Esophagus squamous epithelium (tissue), 5 donors: Measurements from ENCODE around the gene CENPQ. TPM values are rescaled to one million over a fixed set of nuclear protein-coding genes. Genes with fewer than 3 reads are reported as not detected.

Experiments
- DNase-seq: peaks from one replicate; lab custom pipeline; 2025; lab: John Stamatoyannopoulos, UW
- H3K27ac ChIP-seq, 4 donors: fragments of 200-600 bp; sonication (generic); one replicate each; pipeline ENCODE4 v1.5.1; 2016 to 2019; ENCODE audit warnings: mild to moderate bottlenecking in 1 of 4
- H3K27me3 ChIP-seq, 4 donors: fragments of 200-600 bp; sonication (generic); 1 replicate in 3 of 4; 2 replicates in 1 of 4; pipeline versions ENCODE4 v1.5.1 to v1.6.0; 2017 to 2021; ENCODE audit warnings: antibody characterized with exemption in 1 of 4
- H3K36me3 ChIP-seq, 3 donors: fragments of 200-600 bp; sonication (generic); one replicate each; pipeline ENCODE4 v1.5.1; 2016 to 2019
- H3K4me1 ChIP-seq, 3 donors: fragments of 200-600 bp; sonication (generic); one replicate each; pipeline ENCODE4 v1.5.1; 2017 to 2019
- H3K4me3 ChIP-seq, 4 donors: fragments of 200-600 bp; sonication (generic); 1 replicate in 3 of 4; 2 replicates in 1 of 4; pipeline ENCODE4 v1.5.1; 2016 to 2019; ENCODE audit warnings: mild to moderate bottlenecking in 2 of 4, moderate library complexity in 1 of 4
- H3K9me3 ChIP-seq, 3 donors: fragments of 200-600 bp; sonication (generic); one replicate each; pipeline ENCODE4 v1.5.1; 2016 to 2019
- CTCF ChIP-seq, 6 experiments: fragments of 450-650 bp in 4 of 6; fragments of 200-600 bp in 2 of 6; sonication (generic) in 2 of 6; IDR thresholded peaks; one replicate each; pipeline ENCODE4 v1.5.1; 2016 to 2019; ENCODE audit warnings: antibody characterized with exemption in 6 of 6, mild to moderate bottlenecking in 4 of 6, moderate library complexity in 4 of 6
- POLR2A ChIP-seq, 4 donors: fragments of 450-650 bp; IDR thresholded peaks; one replicate each; pipeline ENCODE4 v1.6.1; 2017; ENCODE audit warnings: antibody characterized with exemption in 4 of 4, mild to moderate bottlenecking in 4 of 4, moderate library complexity in 3 of 4
- WGBS, 2 donors: methylation state at CpG; one replicate each; pipeline ENCODE4 v1.1.5; 2018; 5-methylcytosine and 5-hydroxymethylcytosine counted together
- intact Hi-C: fragments of 100-400 bp; cut with DNase I; formaldehyde crosslinking; loops from one replicate; pipeline ENCODE4 v1.15.0; 2022
- total RNA-seq, 4 donors: library from RNA; depleted of rRNA; stranded (reverse); fragments of >200 nt; gene quantifications; one replicate each; pipeline ENCODE4 v1.1.0, GENCODE V29; 2016
- donor health status: DM: yes; HTN: yes; CAD: no.

Gene CENPQ
- total RNA-seq, 4 donors from 2014 or later: 4.9 to 6.1 (median 5.2) TPM

- TF ChIP-seq CTCF (IDR thresholded peaks at IDR 0.05) (no peak), POLR2A (IDR thresholded peaks at IDR 0.05) (no peak)
- 76 to 91% methylated on average over 1 of the region's 1 CpG for WGBS, 2 donors
- DNase-seq: no peak
Observed at GRCh38 chr6:49430866-49431265, 32.3 kb upstream of the CENPQ start.

GRCh38 chr6:49453221-49453620 lies 9.9 kb upstream of the CENPQ start:
- Histone ChIP-seq H3K27ac (no peak overlapping the region), H3K4me3 (no peak overlapping the region), H3K4me1 (no peaks in the 10 kb centered on the region), H3K36me3 (peaks cover 0 to 94% (median 0%) of the 10 kb centered on the region in 3 donors), H3K9me3 (no peaks in the 10 kb centered on the region), H3K27me3 (no peaks in the 10 kb centered on the region)
- intact Hi-C loops: no loop called here
- no peak for DNase-seq
- TF ChIP-seq CTCF (IDR thresholded peaks at IDR 0.05): peak in 2 of 6 experiments; percentile 13 to 24
- no peak for TF ChIP-seq POLR2A (IDR thresholded peaks at IDR 0.05)
- 48 to 70% methylated on average over 2 of the region's 2 CpGs for WGBS, 2 donors

More at GRCh38 chr6:49430866-49431265, 32.3 kb upstream of the CENPQ start:
- H3K9me3 ChIP-seq: no peaks in the 10 kb centered on the region
- H3K27me3 ChIP-seq: no peaks in the 10 kb centered on the region
- no peak overlapping the region for H3K4me3 ChIP-seq
- no peaks in the 10 kb centered on the region for H3K4me1 ChIP-seq
- H3K36me3 ChIP-seq: peaks cover 0 to 72% (median 7%) of the 10 kb centered on the region in 3 donors
- intact Hi-C loops: no loop called here
- no peak overlapping the region for H3K27ac ChIP-seq

DNA sequence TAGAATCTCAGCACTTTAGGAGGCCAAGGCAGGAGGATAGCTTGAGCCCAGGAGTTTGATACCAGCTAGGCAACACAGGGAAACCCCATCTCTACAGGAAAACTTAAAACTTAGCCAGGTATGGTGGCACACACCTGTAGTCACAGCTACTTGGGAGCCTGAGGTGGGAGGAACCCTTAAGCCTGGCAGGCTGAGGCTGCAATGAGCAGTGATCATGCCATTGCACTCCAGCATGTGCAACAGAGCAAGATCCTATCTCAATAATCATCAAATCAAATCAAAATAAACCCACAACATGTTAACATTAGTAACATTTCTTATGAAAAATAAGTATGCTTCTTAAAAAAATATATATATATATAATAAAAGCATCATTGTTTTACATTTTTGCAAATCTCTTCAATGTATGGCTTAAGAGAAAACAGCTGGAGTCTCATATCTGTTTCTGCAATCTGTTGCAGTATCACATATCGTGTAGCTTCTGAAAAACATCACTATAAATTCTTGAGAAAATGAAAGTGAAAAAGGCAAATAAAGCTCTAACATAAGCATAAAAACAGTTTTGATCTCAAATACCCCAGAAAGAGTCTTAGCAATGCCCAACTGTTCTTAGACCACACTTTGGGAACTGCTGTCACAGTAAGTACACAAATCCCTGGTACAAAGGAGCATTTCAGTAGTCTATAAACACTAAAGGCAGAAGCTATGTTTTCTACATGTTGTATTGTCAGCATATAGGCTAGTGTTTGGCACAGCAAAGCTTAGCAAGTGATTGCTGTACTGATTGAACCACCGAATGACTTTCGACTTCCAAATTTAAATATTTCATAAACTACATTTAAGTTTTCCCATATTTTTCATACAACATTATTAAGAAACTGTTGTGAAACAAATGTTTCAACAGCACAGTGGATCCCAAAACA lies 8.1 kb upstream of the CENPQ start:
- Histone ChIP-seq H3K27ac (no peak overlapping the region), H3K9me3 (no peaks in the 10 kb centered on the region), H3K27me3 (no peaks in the 10 kb centered on the region), H3K4me3 (no peak overlapping the region), H3K4me1 (peaks cover 0 to 5% (median 0%) of the 10 kb centered on the region in 3 donors), H3K36me3 (peaks cover 0 to 82% (median 0%) of the 10 kb centered on the region in 3 donors)
- TF ChIP-seq CTCF (IDR thresholded peaks at IDR 0.05): no peak
- no peak for TF ChIP-seq POLR2A (IDR thresholded peaks at IDR 0.05)
- WGBS, 2 donors: 87 to 89% methylated on average over 3 of the region's 3 CpGs
- intact Hi-C loops: no loop called here
- no peak for DNase-seq

GRCh38 chr6:49457771-49458170 lies 5.4 kb upstream of the CENPQ start:
- no peak for DNase-seq
- no peaks in the 10 kb centered on the region for H3K27me3 ChIP-seq
- intact Hi-C loops: no loop called here
- no peak for TF ChIP-seq CTCF (IDR thresholded peaks at IDR 0.05)
- TF ChIP-seq POLR2A (IDR thresholded peaks at IDR 0.05): no peak
- no peak overlapping the region for H3K27ac ChIP-seq
- H3K4me1 ChIP-seq: peaks cover 0 to 31% (median 6%) of the 10 kb centered on the region in 3 donors
- H3K36me3 ChIP-seq: peaks cover 0 to 55% (median 0%) of the 10 kb centered on the region in 3 donors
- WGBS, 2 donors: 62 to 75% methylated on average over 4 of the region's 4 CpGs
- H3K4me3 ChIP-seq: no peak overlapping the region
- H3K9me3 ChIP-seq: no peaks in the 10 kb centered on the region

DNA sequence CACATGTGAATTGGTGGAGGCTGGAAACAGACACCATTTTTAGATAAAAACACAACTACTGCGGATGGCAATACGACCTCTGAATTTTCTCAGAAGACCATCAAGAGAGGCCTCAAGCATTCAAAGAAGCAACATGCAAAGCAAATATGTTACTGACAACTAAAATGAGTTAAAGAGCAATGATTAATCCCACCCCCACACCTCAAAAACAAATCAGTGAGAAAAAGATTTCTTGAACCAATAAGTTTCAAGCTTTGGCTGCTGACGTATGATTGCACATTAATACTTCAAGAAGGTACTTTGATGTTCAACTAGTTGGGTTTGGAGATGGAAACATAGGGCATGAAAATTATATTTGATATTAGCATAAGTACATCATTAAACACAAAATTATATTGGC lies 1.1 kb upstream of the CENPQ start:
- Histone ChIP-seq H3K27me3 (no peaks in the 10 kb centered on the region), H3K9me3 (no peaks in the 10 kb centered on the region), H3K4me3 (peak overlapping the region; percentile 69 to 91 (median 80)), H3K27ac (peak overlapping the region; percentile 93 to 98 (median 94)), H3K4me1 (peaks cover 0 to 53% (median 13%) of the 10 kb centered on the region in 3 donors), H3K36me3 (peaks cover 0 to 18% (median 0%) of the 10 kb centered on the region in 3 donors)
- intact Hi-C loops: no loop called here
- WGBS, 2 donors: 27 to 55% methylated on average over 3 of the region's 3 CpGs
- TF ChIP-seq POLR2A (IDR thresholded peaks at IDR 0.05): no peak
- TF ChIP-seq CTCF (IDR thresholded peaks at IDR 0.05): no peak
- DNase-seq: no peak
